ENCODE data around the gene MGAT4C. TPM values are rescaled to one million over a fixed set of nuclear protein-coding genes. Genes with fewer than 3 reads are reported as not detected.

The MGAT4C gene
- total and polyA plus RNA-seq, 2 donors (not counting 3 experiments of a cell fraction or from before 2014, with no cell fraction given), result not detected

DNA sequence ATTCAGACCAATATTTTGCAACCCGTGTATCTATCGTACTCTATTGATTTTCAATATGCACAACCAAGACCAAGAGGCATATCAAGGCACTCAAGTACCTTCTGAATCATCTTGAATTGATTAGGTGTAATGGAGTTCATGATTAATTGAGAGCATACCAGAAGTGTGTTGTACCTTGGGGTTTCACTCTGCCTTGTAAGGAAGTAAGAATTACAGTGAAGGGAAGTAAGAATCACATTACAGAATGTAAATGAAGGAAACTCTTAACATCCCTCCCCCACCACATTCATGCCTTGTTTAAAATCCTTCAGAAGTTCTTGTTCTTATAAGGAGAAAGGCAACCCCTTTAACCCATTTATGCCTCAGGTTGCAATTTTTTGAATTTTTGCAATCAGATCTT, 5.4 kb upstream of the MGAT4C start:
- no peaks in the 10 kb centered on the region for H4K20me1 ChIP-seq (replicated peaks; ENCODE audit: control insufficient read depth, extremely low read depth, insufficient read depth, low read length)
- dilution Hi-C loops (cut with MboI; ENCODE audit: extremely low pct_ligation_motif_present, low sequenced_read_pairs), result no loop called here
- POLR2A ChIA-PET, result no interaction called here
- TF ChIP-seq FOS (IDR thresholded peaks at IDR 0.05; ENCODE audit: borderline replicate concordance, insufficient read depth, low read length), result no peak
- no peaks in the 10 kb centered on the region for H3K27me3 ChIP-seq (ENCODE audit: control insufficient read depth in 2 of 2, insufficient read depth in 2 of 2, low read length in 2 of 2)
- no peak overlapping the region for H3K4me2 ChIP-seq (ENCODE audit: insufficient read depth, low read length)
- DNase-seq (ENCODE audit: low read depth, low spot score) (no peak), FAIRE-seq (no peak)
- BruUV-seq (replicated peaks), result no TSS peak
- H3K36me3 ChIP-seq (ENCODE audit: control insufficient read depth in 2 of 2, extremely low read depth in 1 of 2, insufficient read depth in 2 of 2, low read length in 2 of 2), result no peaks in the 10 kb centered on the region
- intact Hi-C loops (cut with micrococcal nuclease), result no loop called here
- H2AFZ ChIP-seq (ENCODE audit: low read depth, low read length), result no peak overlapping the region
- no peak overlapping the region for H3K27ac ChIP-seq (ENCODE audit: insufficient read depth, low read depth, low read length)
- no peaks in the 10 kb centered on the region for H3K9me3 ChIP-seq (replicated peaks; ENCODE audit: control insufficient read depth, insufficient read depth, low read length)
- CTCF ChIA-PET, result interaction anchor here (1.4 kb wide), 1 partner anchor 653 kb away, joined by 10 read pairs; no protein-coding TSS in a partner anchor
- H3K9me1 ChIP-seq (replicated peaks; ENCODE audit: control insufficient read depth, extremely low read depth, insufficient read depth, low read length), result no peaks in the 10 kb centered on the region
- H3K4me3 ChIP-seq (replicated peaks in 1 of 3; ENCODE audit: insufficient read depth in 1 of 3, low read depth in 1 of 3, low read length in 3 of 3), result no peak overlapping the region
- no peak overlapping the region for H3K9ac ChIP-seq (replicated peaks; ENCODE audit: extremely low read depth, insufficient read depth, low read length)
- no peaks in the 10 kb centered on the region for H3K4me1 ChIP-seq (ENCODE audit: control insufficient read depth, extremely low read depth, insufficient read depth, low read length)
- no peaks in the 10 kb centered on the region for H3K79me2 ChIP-seq (ENCODE audit: control insufficient read depth, insufficient read depth, low read length)

DNA sequence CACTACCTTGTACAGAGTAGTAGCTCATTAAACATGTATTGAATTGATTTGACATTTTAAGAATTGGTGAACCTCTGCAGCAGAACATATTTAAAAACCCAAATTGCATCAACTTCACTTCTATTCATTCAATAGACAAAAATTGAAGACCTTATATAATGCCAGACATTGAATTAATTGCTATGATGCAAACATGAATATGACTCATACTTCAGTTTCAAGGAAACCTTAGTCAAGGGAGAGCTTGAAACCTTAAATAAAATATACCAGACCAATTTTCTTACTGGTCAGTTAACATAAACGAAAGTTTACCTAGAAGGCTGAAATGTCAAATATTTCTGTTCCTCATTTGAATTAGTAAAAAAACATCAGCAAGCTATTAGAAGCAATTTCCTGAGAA, 5.0 kb upstream of the MGAT4C start:
- Histone ChIP-seq H3K9ac (replicated peaks; ENCODE audit: extremely low read depth, insufficient read depth, low read length) (no peak overlapping the region), H2AFZ (ENCODE audit: low read depth, low read length) (no peak overlapping the region), H3K9me1 (replicated peaks; ENCODE audit: control insufficient read depth, extremely low read depth, insufficient read depth, low read length) (no peaks in the 10 kb centered on the region), H3K4me3 (replicated peaks in 1 of 3; ENCODE audit: insufficient read depth in 1 of 3, low read depth in 1 of 3, low read length in 3 of 3) (no peak overlapping the region), H3K9me3 (replicated peaks; ENCODE audit: control insufficient read depth, insufficient read depth, low read length) (no peaks in the 10 kb centered on the region), H3K27ac (ENCODE audit: insufficient read depth, low read depth, low read length) (no peak overlapping the region), H3K4me2 (ENCODE audit: insufficient read depth, low read length) (no peak overlapping the region), H3K36me3 (ENCODE audit: control insufficient read depth in 2 of 2, extremely low read depth in 1 of 2, insufficient read depth in 2 of 2, low read length in 2 of 2) (no peaks in the 10 kb centered on the region), H4K20me1 (replicated peaks; ENCODE audit: control insufficient read depth, extremely low read depth, insufficient read depth, low read length) (no peaks in the 10 kb centered on the region), H3K4me1 (ENCODE audit: control insufficient read depth, extremely low read depth, insufficient read depth, low read length) (no peaks in the 10 kb centered on the region), H3K27me3 (ENCODE audit: control insufficient read depth in 2 of 2, insufficient read depth in 2 of 2, low read length in 2 of 2) (no peaks in the 10 kb centered on the region), H3K79me2 (ENCODE audit: control insufficient read depth, insufficient read depth, low read length) (no peaks in the 10 kb centered on the region)
- dilution Hi-C loops (cut with MboI; ENCODE audit: extremely low pct_ligation_motif_present, low sequenced_read_pairs) (no loop called here), intact Hi-C loops (cut with micrococcal nuclease) (no loop called here)
- no peak for TF ChIP-seq MYC (IDR thresholded peaks at IDR 0.05; ENCODE audit: low read depth, low read length)
- TF ChIP-seq FOS (IDR thresholded peaks at IDR 0.05; ENCODE audit: borderline replicate concordance, insufficient read depth, low read length), result peak; percentile 41
- POLR2A ChIA-PET, result no interaction called here
- FAIRE-seq (peak; percentile 12), DNase-seq (ENCODE audit: low read depth, low spot score) (no peak)
- BruUV-seq (replicated peaks), result no TSS peak
- CTCF ChIA-PET, result interaction anchor here (1.4 kb wide), 1 partner anchor 654 kb away, joined by 10 read pairs; no protein-coding TSS in a partner anchor

Measured in endothelial cell of umbilical vein (primary cell).